HG02642 (cell line): ENCODE data around the gene P2RX3.
A peak's percentile ranks its signal among the peaks of the same experiment; 100 is the strongest.

Experiments used
- ATAC-seq: cut with Tn5 transposase; IDR thresholded peaks from one replicate; pipeline ENCODE4 v1.9.1; 2021; ENCODE audit warnings: mild to moderate bottlenecking; ENCODE audit not compliant: unreplicated experiment, poor library complexity

P2RX3 gene

GRCh38 chr11:57309106-57310059 is 28.8 kb upstream of the P2RX3 start:
- ATAC-seq = no peak

- ATAC-seq = no peak
Measured at GRCh38 chr11:57310091-57310490, 28.1 kb upstream of the P2RX3 start.

GRCh38 chr11:57310630-57311086 is 27.5 kb upstream of the P2RX3 start:
- no peak for ATAC-seq

DNA sequence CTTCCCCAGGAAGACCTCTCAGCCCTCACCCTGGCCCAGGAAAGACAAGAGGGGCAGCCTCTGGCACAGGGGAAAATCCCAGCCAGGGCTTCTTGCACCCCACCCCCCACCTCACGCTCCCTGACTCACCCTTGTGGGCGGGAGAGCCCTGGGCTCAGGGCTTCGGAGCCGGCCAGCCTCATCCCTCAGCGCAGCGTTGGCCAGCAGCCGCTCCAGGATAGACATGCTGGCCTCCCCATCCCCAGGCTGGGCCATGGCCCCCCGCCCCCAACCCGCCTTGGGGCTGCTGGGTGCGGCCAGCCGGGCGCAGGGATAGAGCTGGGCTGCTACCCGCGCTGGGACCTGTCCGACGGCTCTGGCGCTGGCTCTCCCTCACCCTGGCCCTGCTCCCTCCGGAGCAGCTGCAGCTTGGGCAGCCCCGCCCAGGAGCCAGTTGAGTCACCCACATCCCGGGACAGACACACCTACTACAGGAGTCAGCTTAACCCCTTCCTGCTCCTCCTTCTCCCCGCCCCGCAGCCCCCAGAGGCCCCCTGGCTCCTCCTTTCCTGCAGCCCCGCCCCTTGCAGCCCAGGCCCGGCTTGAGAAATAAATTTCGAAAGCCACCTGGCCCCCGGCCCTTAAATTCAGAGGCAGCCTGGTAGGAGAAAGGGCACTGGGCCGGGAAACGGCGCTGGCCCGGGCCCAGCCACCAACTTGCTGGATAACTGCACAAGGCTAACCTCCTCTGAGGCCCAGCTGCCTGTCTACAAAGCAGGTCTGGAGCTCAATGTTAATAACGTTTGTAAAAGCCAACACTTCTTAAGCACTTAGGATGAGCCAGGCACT is 26.8 kb upstream of the P2RX3 start:
- peak; percentile 98 for ATAC-seq

DNA sequence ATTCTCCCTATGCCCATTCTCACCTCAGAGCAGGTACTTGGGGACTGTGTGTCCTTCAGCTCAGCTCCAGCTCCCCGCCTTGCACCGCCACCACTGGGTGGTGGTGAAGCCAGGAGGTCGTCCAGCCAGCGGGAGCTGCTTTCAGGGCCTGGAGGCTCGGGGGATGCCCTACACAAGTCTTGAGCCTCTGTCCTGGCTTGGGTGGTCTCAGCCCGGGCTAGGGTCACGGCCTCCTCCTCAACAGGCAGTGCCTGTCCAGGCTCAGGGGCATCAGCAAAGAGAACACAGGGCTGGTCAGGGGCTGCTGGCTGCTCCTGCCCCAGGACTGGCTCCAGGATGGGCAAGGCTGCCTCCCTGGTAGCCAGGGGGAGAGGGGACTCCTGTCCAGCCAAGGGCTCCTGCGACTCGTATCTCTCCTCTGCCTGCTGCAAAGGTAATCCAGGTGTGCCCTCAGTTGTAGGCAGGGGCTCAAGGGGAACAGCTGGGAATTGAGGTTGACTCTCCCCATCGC is 25.6 kb upstream of the P2RX3 start:
- no peak for ATAC-seq

- ATAC-seq = no peak
Measured at GRCh38 chr11:57313071-57313787, 24.9 kb upstream of the P2RX3 start.

DNA sequence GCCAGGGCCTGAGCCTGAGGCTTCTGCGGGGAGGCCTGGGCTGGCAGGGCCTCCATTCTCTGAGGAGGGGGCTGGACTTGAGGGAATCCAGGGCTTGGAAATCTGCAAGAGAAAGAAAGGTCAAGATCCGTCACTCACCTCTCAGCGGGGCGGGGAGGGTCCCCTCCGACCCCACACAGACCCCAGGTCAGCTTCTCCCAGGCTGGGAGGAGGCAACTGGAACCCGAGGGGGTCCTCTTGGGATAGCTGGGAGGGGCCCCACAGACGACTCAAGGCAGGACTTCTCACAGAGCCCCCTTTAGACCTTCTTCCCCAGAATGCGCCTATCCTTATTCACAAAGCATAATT is 24.4 kb upstream of the P2RX3 start:
- ATAC-seq = no peak

DNA sequence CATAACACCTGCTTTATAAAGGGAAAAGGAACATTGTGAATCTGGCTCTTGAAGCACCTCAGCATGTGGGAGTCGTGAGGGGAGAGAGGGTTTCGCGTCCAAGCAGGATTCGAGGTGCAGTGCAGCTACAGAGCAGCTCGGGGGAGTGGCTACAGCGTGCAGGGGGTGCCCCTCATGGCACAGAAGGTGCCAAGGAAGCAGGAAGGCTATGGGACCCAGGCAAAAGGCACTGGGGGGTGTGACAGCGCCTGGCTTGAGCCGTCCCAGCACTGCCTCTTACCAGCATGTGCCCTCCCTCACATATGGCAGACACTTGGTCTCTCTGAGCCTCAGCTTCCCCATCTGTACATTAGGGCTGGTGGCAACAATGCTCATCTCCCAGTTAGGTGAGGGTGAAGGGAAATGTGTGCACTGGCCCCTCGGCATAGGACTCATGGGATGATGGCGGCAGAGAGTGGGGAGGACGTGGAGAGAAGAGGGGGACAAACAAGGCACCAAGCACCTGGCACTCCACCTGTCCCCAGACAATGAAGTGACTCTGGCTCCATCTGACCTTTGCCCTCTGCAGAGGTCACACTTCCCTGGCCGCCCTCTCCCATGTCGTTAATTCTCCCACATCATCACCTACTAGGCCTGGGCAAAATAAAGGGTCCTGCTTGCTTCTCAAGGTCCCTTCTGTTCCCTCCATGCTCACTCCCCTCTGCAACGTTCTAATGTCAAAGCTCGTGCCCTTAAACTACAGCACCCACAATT is 23.8 kb upstream of the P2RX3 start:
- no peak for ATAC-seq

- no peak for ATAC-seq
Measured at GRCh38 chr11:57315491-57315890, 22.7 kb upstream of the P2RX3 start.

DNA sequence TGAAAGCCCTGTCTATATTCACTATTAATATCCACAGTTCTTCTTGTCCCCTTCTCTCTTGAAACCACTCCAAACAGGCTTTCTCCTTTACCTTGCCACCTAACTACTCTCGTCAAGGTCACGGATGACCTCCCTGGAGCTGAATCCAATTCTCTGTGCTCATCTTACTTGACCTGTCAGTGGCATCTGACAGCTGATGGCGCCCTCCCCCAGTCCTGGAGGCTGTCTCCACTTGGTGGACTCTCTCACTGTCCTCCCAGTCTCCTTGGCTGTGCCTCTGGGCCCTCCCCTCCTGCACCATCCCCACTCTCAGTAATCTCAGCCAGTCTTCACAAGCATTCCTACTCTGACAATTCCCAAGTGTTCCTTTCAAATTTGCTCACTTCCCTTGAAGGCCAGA is 22.1 kb upstream of the P2RX3 start:
- no peak for ATAC-seq

DNA sequence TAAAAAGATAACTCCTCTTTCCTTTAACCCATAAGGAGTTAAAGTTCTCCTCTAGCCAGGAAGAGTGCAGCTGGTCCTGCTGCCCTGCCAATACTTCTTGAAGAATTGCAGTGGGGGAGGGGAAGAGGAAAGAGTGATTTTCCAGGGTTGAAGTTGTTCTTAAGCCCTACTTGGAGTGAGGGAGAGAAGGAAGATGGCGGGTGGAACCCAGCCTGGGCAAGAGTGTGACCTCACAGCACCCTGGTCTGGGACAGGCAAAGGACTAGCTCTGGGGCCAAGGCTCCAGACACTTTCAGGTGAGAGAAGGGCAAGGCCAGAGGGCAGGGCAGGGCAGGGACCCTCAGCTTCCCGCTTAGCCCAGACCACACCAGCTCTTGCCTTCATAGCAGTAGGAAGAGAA is 20.0 kb upstream of the P2RX3 start:
- no peak for ATAC-seq

DNA sequence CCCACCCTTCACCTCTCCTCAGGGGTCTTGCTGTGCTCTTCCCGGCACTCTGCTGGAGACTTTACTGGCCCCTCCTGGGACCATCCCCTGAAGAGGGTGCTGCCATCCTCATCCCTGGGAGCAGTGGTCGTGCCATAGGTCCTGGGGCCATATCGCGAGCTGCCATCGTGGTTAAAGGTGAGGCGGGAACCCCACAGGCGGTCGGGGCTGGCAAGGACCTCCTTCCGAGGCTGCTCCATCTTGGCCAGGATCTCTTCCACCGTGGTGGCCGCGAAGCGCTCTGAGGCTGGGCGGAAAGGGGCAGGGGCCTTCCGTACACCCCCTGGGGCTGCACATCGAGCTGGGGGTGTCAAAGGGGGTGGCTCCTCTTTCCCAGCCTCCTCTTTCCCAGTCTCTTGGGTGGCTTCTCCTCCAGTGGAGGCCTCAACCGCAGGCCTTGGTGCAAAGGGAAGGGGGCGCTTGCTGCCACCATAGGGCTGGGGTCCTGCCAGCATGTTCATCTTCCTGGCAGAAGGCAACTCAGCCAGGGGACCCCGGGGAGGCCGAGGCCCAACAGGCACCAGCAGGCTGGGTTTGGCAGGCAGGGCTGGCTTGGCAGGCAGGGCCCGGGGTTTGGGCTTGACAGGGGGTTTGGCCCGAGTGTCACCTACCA is 18.0 kb upstream of the P2RX3 start:
- ATAC-seq = no peak

GRCh38 chr11:57320719-57321387 is 17.3 kb upstream of the P2RX3 start:
- ATAC-seq = no peak

GRCh38 chr11:57321388-57322255 is 16.5 kb upstream of the P2RX3 start:
- no peak for ATAC-seq

GRCh38 chr11:57322256-57323166 is 15.6 kb upstream of the P2RX3 start:
- no peak for ATAC-seq

- ATAC-seq = no peak
Measured at GRCh38 chr11:57323167-57323854, 14.8 kb upstream of the P2RX3 start.
